GM18505 (cell line): ENCODE results near the gene ZRANB2.

Experiments
- ATAC-seq: cut with Tn5 transposase; IDR thresholded peaks from one replicate; pipeline ENCODE4 v1.9.1; 2021; ENCODE audit not compliant: unreplicated experiment
- POLR2A ChIP-seq: IDR thresholded peaks from 4 replicates; pipeline ENCODE4 v1.6.1; 2011; ENCODE audit warnings: borderline replicate concordance; ENCODE audit not compliant: insufficient read depth, insufficient read length; ENCODE audit errors: extremely low read depth

The ZRANB2 gene

GRCh38 chr1:71080739-71081696 is at the start of gene ZRANB2:
Gene ZRANB2 (minus strand): TSS chr1:71081035. CDS start chr1:71080995, 40 bp downstream.
- ATAC-seq: peak; percentile 100
- TF ChIP-seq POLR2A: peak; percentile 91

GRCh38 chr1:71128060-71128459 is 47.2 kb upstream of the ZRANB2 start:
- ATAC-seq: no peak
- no peak for TF ChIP-seq POLR2A

- TF ChIP-seq POLR2A: no peak
- no peak for ATAC-seq
Measured at GRCh38 chr1:71118086-71118485, 37.3 kb upstream of the ZRANB2 start.

- TF ChIP-seq POLR2A: no peak
- ATAC-seq: no peak
Measured at GRCh38 chr1:71116729-71117128, 35.9 kb upstream of the ZRANB2 start.

GRCh38 chr1:71106658-71107322 is 26.0 kb upstream of the ZRANB2 start:
- ATAC-seq: no peak
- no peak for TF ChIP-seq POLR2A

- TF ChIP-seq POLR2A: no peak
- no peak for ATAC-seq
Measured at GRCh38 chr1:71104417-71104816, 23.6 kb upstream of the ZRANB2 start.

GRCh38 chr1:71101839-71102376 is 21.1 kb upstream of the ZRANB2 start:
- no peak for ATAC-seq
- TF ChIP-seq POLR2A: no peak

- TF ChIP-seq POLR2A: no peak
- no peak for ATAC-seq
Measured at GRCh38 chr1:71097428-71097827, 16.6 kb upstream of the ZRANB2 start.

- no peak for TF ChIP-seq POLR2A
- ATAC-seq: no peak
Measured at GRCh38 chr1:71094913-71095312, 14.1 kb upstream of the ZRANB2 start.

GRCh38 chr1:71093938-71094337 is 13.1 kb upstream of the ZRANB2 start:
- TF ChIP-seq POLR2A: no peak
- no peak for ATAC-seq

- TF ChIP-seq POLR2A: no peak
- ATAC-seq: no peak
Measured at GRCh38 chr1:71089536-71090270, 8.9 kb upstream of the ZRANB2 start.

GRCh38 chr1:71088645-71089287 is 7.9 kb upstream of the ZRANB2 start:
- ATAC-seq: no peak
- no peak for TF ChIP-seq POLR2A
